ENCODE data around the gene LRRC3. TPM values are rescaled to one million over a fixed set of nuclear protein-coding genes. Genes with fewer than 3 reads are reported as not detected.

Gene LRRC3
- total RNA-seq, 4 donors from 2014 or later = 1.4 to 4.4 (median 3.6) TPM

DNA sequence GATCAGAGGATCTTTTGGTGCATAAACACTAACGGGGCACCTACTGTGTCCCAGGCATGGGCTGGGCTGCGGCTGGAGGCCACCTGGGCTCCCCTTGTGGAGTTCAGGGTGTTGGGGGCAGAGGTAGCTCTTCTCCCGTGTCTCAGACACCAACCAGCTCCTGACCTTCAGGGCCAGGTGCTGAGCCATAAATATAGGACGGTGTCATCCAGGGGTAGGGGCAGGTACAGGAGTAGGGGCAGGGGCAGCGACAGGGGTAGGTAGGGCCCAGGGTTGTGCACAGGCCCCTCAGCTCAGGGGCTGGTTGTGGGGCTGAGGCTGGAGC lies 18.0 kb upstream of the LRRC3 start:
- TF ChIP-seq, protein P1, sequence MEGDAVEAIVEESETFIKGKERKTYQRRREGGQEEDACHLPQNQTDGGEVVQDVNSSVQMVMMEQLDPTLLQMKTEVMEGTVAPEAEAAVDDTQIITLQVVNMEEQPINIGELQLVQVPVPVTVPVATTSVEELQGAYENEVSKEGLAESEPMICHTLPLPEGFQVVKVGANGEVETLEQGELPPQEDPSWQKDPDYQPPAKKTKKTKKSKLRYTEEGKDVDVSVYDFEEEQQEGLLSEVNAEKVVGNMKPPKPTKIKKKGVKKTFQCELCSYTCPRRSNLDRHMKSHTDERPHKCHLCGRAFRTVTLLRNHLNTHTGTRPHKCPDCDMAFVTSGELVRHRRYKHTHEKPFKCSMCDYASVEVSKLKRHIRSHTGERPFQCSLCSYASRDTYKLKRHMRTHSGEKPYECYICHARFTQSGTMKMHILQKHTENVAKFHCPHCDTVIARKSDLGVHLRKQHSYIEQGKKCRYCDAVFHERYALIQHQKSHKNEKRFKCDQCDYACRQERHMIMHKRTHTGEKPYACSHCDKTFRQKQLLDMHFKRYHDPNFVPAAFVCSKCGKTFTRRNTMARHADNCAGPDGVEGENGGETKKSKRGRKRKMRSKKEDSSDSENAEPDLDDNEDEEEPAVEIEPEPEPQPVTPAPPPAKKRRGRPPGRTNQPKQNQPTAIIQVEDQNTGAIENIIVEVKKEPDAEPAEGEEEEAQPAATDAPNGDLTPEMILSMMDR (IDR thresholded peaks at IDR 0.05) = no peak
- ATAC-seq (ENCODE audit: low FRiP score) (no peak), DNase-seq (ENCODE audit: low spot score) (no peak)

DNA sequence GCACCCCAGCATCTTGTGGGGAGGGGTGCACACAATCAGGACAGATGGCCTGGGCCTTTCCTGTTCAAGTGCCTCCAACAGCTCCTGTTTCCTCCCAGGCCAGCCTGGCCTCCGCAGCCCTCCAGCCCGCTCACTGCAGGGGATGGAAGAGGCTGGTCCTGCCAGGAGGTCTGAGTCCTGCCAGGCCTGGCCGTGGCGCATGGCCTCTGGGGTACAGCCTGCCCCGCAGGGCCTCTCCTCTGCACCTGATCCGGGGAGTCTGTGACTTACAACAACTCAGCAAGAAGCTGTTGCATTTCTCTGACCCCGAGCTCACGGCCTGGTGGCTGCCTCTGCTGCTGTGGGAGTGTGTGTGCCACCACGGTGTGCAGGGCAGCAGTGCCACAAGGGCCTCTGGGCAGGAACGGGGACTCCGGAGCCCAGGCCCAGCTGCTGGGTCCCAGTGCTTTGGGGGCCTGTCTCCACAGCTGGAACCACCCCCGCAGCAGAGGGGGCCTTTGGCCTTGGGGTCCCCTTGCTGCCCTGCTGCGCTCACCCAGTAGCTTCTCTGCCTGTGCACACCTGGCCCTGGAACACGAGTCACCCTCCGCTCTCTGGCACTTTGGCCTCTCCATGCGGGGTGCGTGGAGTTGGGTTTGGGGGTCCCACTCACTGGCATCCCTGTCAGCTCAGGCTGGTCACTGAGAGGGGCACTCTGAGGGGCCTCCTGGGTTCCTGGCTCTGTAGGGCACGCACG lies 17.4 kb upstream of the LRRC3 start:
- TF ChIP-seq, protein P1 (IDR thresholded peaks at IDR 0.05) = no peak
- ATAC-seq (ENCODE audit: low FRiP score) (no peak), DNase-seq (ENCODE audit: low spot score) (no peak)

DNA sequence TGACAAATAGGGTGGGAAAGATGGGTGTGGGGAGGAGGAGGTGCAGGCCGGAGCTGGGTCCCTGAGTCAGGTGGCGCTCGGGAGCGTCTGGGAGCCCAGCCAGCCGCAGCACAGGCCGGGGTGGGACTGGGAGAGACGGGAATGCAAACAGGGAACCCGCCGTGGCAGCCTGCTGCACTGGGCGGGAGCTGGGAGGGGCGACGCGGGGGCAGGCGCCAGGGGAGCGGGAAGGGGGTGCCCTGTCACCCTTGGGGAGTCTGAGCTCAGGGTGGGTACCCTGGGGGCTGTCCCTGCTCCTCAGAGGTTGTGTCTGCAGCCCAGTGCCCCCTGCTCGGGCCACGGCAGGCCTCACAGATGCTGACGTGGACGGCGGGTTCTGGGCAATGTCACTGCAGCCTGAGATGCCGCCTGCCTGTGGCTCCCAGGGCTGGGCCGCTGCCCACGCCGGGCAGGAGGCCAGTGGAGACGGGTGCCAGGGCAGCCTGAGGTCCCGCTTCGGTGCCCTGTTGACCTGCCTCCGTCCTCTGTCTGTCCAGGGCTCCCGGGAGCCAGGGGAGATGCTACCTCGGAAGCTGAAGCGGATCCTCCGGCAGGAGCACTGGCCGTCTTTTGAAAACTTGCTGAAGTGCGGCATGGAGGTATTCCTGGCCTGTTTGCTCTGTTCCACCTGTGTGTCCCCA lies 16.6 kb upstream of the LRRC3 start:
- no peak for ATAC-seq (ENCODE audit: low FRiP score)

DNA sequence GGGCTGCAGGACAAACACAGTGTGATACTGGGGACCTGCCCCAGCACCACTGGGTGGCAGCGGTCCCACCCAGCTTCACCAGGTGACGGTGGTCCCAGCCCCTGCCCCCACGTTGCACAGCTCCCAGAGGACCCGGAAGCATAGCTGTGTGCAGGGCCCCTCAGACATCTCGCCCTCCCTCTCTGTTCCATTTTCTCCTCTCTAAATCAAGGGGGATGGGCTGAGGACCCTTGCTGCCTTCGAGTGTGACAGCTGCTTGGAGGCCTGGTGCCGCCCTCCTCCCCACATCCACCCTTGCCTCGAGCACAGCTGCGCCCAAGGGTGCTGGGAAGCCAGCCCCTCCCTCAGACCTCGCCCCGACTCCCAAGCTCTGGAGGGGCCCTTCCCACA lies 16.1 kb upstream of the LRRC3 start:
- ATAC-seq (ENCODE audit: low FRiP score) (no peak), DNase-seq (ENCODE audit: low spot score) (no peak)
- TF ChIP-seq, protein P1 (IDR thresholded peaks at IDR 0.05) = no peak

More for the DNA sequence above, 16.6 kb upstream of the LRRC3 start:
- TF ChIP-seq, protein P1 (IDR thresholded peaks at IDR 0.05) = no peak
- DNase-seq (ENCODE audit: low spot score) = no peak

DNA sequence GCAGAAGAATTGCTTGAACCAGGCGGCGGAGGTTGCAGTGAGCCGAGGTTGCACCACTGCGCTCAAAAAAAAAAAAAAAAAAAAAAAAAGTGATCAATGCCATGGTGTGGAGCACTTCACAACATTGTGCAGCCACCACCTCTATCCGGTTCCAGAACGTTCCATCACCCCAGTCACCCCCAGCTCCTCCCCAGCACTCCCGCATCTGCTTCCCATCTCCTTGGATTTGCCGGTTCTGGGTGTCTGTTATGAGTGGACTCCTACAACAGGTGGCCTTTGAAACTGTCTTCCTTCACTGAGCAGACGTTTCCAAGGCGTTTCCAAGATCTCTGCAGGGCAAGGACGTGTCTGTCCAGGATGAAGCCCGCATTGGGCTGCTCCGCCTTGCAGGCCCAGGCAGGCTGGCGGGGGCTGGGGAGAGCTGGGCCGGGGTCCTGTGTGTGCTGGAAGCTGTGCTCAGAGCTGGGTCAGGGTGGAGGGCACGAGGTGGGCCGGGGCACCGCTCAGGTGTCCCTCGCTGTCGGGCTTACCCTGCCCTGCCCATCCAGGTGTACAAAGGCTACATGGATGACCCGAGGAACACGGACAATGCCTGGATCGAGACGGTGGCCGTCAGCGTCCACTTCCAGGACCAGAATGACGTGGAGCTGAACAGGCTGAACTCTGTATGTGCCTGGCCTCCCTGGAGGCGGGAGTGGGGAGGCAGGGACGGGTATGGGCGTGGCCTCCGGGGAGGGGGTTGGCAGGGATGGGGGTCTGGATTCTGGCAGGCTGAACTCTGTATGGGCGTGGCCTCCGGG lies 14.9 kb upstream of the LRRC3 start:
- DNase-seq (ENCODE audit: low spot score) = no peak
- no peak for ATAC-seq (ENCODE audit: low FRiP score)
- TF ChIP-seq, protein P1 (IDR thresholded peaks at IDR 0.05) = no peak

DNA sequence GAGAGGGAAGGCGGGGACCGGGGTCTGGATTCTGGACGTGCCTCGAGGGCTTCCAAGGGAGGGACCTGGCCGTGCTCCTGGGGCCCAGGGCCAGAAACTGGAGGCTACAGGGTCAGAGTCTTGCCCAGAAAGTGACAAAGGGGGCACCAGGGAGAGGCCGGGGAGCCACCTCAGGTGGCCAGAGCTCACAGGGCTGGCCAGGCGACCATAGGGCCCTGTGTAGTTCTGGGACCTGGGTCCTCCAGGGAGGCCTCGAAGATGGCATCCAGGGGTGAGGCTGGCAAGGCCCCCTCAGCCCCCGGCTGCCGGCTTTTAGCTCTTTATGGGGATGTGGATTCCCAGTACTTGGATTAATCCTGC lies 14.3 kb upstream of the LRRC3 start:
- no peak for DNase-seq (ENCODE audit: low spot score)
- ATAC-seq (ENCODE audit: low FRiP score) = no peak
- TF ChIP-seq, protein P1 (IDR thresholded peaks at IDR 0.05) = no peak

Measured in omental fat pad (tissue), 4 donors.